HEK293 (cell line): ENCODE data around the gene UVSSA.

Experiments
- CTCF ChIA-PET: fragments of 350-600 bp; formaldehyde crosslinking; extraction: SDS; loops from one replicate; lab custom pipeline; 2021; ENCODE audit warnings: antibody characterized with exemption; lab: Yijun Ruan, JAX
- POLR2A ChIA-PET: fragments of 300-600 bp; formaldehyde crosslinking; extraction: SDS; loops from one replicate; lab custom pipeline; 2020; ENCODE audit warnings: antibody characterized with exemption, inconsistent platforms; lab: Yijun Ruan, JAX
- H3K27ac ChIP-seq: fragments of 200-500 bp; sonication (Bioruptor generic); 2 replicates; pipeline ENCODE4 v1.5.1; 2014; ENCODE audit warnings: low read depth, low read length, control low read depth, inconsistent platforms; ENCODE audit errors: extremely low read depth
- H3K36me3 ChIP-seq, 2 experiments: fragments of 200-500 bp in 1 of 2; sonication (Bioruptor generic) in 1 of 2; 1 replicate in 1 of 2; 2 replicates in 1 of 2; pipeline ENCODE4 v1.5.1; 2014 to 2017; ENCODE audit warnings: inconsistent platforms in 2 of 2, low read length in 2 of 2; ENCODE audit not compliant: control insufficient read depth in 2 of 2, insufficient read depth in 1 of 2
- H3K4me1 ChIP-seq: fragments of 200-500 bp; sonication (Bioruptor generic); 2 replicates; pipeline ENCODE4 v1.5.1; 2014; ENCODE audit warnings: mild to moderate bottlenecking, low read length, inconsistent platforms; ENCODE audit not compliant: control insufficient read depth, insufficient read depth
- H3K4me3 ChIP-seq: 2 replicates; pipeline ENCODE4 v1.5.1; 2011; ENCODE audit warnings: low read depth, mild to moderate bottlenecking, control low read depth, low read length, moderate library complexity
- H3K9me3 ChIP-seq: fragments of 200-500 bp; sonication (Bioruptor generic); 2 replicates; pipeline ENCODE4 v1.5.1; 2014; ENCODE audit warnings: low read depth, low read length, inconsistent platforms; ENCODE audit not compliant: control insufficient read depth, insufficient read depth
- KLF1 ChIP-seq: fragments of 450-650 bp; formaldehyde crosslinking; IDR thresholded peaks from 2 replicates; pipeline ENCODE4 v1.5.1; 2016; ENCODE audit warnings: missing biosample characterization, missing genetic modification characterization
- KLF8 ChIP-seq: fragments of 450-650 bp; formaldehyde crosslinking; IDR thresholded peaks from 2 replicates; pipeline ENCODE4 v1.5.1; 2016; ENCODE audit warnings: missing biosample characterization, missing genetic modification characterization
- SP3 ChIP-seq: fragments of 450-650 bp; formaldehyde crosslinking; IDR thresholded peaks from 2 replicates; pipeline ENCODE4 v1.5.1; 2016; ENCODE audit warnings: missing biosample characterization, missing genetic modification characterization
- YY1 ChIP-seq: fragments of 450-650 bp; formaldehyde crosslinking; IDR thresholded peaks from 2 replicates; pipeline ENCODE4 v1.5.1; 2018; ENCODE audit warnings: missing biosample characterization, missing genetic modification characterization
- ZBTB1 ChIP-seq: fragments of 450-650 bp; formaldehyde crosslinking; IDR thresholded peaks from 2 replicates; pipeline ENCODE4 v1.5.1; 2016; ENCODE audit warnings: missing biosample characterization, missing genetic modification characterization
- ZNF155 ChIP-seq: fragments of 450-650 bp; formaldehyde crosslinking; IDR thresholded peaks from 2 replicates; pipeline ENCODE4 v1.5.1; 2016; ENCODE audit warnings: missing biosample characterization, missing genetic modification characterization
- ZNF37A ChIP-seq: fragments of 450-650 bp; IDR thresholded peaks from 2 replicates; pipeline ENCODE4 v1.5.1; 2018; ENCODE audit warnings: missing biosample characterization, missing genetic modification characterization
- ZNF548 ChIP-seq: fragments of 450-650 bp; formaldehyde crosslinking; IDR thresholded peaks from 2 replicates; pipeline ENCODE4 v1.5.1; 2016; ENCODE audit warnings: missing biosample characterization, missing genetic modification characterization
- ZNF626 ChIP-seq: fragments of 450-650 bp; sonication (Bioruptor Pico); formaldehyde crosslinking; IDR thresholded peaks from 2 replicates; pipeline ENCODE4 v1.5.1; 2018; ENCODE audit warnings: missing biosample characterization, missing genetic modification characterization, inconsistent platforms
- ZNF658 ChIP-seq: fragments of 450-650 bp; formaldehyde crosslinking; IDR thresholded peaks from 2 replicates; pipeline ENCODE4; 2016; ENCODE audit warnings: missing biosample characterization, missing genetic modification characterization
- ZNF664 ChIP-seq: fragments of 450-650 bp; formaldehyde crosslinking; IDR thresholded peaks from 2 replicates; pipeline ENCODE4 v1.5.1; 2016; ENCODE audit warnings: missing biosample characterization, missing genetic modification characterization
- ZNF707 ChIP-seq: fragments of 450-650 bp; formaldehyde crosslinking; IDR thresholded peaks from 2 replicates; pipeline ENCODE4 v1.5.1; 2016; ENCODE audit warnings: missing biosample characterization, missing genetic modification characterization
- TF ChIP-seq, protein P1 (sequence below): fragments of 450-650 bp; formaldehyde crosslinking; conservative IDR thresholded peaks from 2 replicates; pipeline ENCODE4 v1.5.1; 2016; ENCODE audit warnings: low read depth, missing biosample characterization, missing genetic modification characterization
- TF ChIP-seq, protein P2 (sequence below): fragments of 450-650 bp; formaldehyde crosslinking; IDR thresholded peaks from 2 replicates; pipeline ENCODE4 v1.5.1; 2016; ENCODE audit warnings: missing biosample characterization, missing genetic modification characterization, borderline replicate concordance
- TF ChIP-seq, protein P3 (sequence below): fragments of 450-650 bp; formaldehyde crosslinking; IDR thresholded peaks from 2 replicates; pipeline ENCODE4 v1.5.1; 2016; ENCODE audit warnings: missing biosample characterization, missing genetic modification characterization

Gene UVSSA

DNA sequence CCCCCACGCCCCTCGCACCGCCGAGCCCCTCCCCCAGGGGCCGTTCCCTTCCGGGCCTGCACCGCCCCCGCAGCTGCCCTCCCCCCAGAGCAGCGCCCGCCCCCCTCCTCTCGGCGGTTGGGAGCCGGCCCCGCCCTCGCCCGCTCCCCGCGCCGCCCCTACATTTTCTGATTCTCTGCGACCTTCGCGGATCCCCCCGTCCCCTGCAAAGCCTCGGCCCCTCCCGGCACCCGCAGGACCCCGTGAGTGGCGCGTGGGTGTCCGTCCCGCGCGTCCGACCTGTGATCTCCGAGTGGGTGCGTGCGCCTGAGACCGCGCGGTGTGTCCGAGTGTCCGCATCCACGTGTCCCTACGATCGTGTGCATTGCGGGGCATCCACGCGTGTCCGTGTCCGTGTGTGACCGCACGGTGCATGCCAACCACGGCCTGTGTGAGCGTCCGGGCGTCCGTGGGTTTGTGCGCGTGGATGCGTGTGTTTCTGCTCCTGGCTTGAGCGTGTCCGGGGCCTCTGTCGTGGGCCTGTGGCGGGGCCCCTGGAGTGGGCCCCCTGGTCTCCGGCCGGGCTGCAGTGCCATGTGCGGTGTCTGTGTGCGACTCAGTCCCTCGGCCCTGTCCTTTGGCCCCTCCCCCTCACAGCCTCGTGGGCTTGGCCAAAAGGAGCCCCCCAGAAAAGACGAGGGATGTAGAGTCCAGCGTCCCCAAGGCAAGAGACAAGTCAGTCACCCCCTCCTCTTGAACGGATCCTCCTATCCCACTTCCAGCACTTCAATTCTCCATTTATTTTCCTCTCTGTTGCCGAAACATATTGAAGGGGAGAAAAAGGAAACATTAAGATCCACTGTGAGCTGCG lies 68.0 kb downstream of the UVSSA start:
- no peaks in the 10 kb centered on the region for H3K4me1 ChIP-seq
- H3K27ac ChIP-seq: no peak overlapping the region
- CTCF ChIA-PET: no interaction called here
- TF ChIP-seq ZNF37A (tag by site-specific recombination) (no peak), ZBTB1 (tag by site-specific recombination) (no peak), KLF1 (tag by site-specific recombination) (no peak), ZNF664 (tag by site-specific recombination) (no peak), ZNF155 (tag by site-specific recombination) (no peak), ZNF707 (tag by site-specific recombination) (no peak), ZNF626 (tag by site-specific recombination) (no peak), ZNF658 (no peak), YY1 (tag by site-specific recombination) (no peak), SP3 (tag by site-specific recombination) (no peak), KLF8 (no peak), ZNF548 (tag by site-specific recombination) (no peak)
- TF ChIP-seq, protein P1, sequence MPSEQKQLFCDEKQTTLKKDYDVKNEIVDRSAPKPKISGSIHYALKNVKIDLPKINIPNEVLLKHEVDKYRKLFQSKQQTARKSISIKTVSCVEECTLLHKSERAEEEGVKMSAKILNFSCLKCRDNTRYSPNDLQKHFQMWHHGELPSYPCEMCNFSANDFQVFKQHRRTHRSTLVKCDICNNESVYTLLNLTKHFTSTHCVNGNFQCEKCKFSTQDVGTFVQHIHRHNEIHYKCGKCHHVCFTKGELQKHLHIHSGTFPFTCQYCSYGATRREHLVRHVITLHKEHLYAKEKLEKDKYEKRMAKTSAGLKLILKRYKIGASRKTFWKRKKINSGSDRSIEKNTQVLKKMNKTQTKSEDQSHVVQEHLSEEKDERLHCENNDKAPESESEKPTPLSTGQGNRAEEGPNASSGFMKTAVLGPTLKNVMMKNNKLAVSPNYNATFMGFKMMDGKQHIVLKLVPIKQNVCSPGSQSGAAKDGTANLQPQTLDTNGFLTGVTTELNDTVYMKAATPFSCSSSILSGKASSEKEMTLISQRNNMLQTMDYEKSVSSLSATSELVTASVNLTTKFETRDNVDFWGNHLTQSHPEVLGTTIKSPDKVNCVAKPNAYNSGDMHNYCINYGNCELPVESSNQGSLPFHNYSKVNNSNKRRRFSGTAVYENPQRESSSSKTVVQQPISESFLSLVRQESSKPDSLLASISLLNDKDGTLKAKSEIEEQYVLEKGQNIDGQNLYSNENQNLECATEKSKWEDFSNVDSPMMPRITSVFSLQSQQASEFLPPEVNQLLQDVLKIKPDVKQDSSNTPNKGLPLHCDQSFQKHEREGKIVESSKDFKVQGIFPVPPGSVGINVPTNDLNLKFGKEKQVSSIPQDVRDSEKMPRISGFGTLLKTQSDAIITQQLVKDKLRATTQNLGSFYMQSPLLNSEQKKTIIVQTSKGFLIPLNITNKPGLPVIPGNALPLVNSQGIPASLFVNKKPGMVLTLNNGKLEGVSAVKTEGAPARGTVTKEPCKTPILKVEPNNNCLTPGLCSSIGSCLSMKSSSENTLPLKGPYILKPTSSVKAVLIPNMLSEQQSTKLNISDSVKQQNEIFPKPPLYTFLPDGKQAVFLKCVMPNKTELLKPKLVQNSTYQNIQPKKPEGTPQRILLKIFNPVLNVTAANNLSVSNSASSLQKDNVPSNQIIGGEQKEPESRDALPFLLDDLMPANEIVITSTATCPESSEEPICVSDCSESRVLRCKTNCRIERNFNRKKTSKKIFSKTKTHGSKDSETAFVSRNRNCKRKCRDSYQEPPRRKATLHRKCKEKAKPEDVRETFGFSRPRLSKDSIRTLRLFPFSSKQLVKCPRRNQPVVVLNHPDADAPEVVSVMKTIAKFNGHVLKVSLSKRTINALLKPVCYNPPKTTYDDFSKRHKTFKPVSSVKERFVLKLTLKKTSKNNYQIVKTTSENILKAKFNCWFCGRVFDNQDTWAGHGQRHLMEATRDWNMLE (tag by site-specific recombination): no peak
- TF ChIP-seq, protein P2, sequence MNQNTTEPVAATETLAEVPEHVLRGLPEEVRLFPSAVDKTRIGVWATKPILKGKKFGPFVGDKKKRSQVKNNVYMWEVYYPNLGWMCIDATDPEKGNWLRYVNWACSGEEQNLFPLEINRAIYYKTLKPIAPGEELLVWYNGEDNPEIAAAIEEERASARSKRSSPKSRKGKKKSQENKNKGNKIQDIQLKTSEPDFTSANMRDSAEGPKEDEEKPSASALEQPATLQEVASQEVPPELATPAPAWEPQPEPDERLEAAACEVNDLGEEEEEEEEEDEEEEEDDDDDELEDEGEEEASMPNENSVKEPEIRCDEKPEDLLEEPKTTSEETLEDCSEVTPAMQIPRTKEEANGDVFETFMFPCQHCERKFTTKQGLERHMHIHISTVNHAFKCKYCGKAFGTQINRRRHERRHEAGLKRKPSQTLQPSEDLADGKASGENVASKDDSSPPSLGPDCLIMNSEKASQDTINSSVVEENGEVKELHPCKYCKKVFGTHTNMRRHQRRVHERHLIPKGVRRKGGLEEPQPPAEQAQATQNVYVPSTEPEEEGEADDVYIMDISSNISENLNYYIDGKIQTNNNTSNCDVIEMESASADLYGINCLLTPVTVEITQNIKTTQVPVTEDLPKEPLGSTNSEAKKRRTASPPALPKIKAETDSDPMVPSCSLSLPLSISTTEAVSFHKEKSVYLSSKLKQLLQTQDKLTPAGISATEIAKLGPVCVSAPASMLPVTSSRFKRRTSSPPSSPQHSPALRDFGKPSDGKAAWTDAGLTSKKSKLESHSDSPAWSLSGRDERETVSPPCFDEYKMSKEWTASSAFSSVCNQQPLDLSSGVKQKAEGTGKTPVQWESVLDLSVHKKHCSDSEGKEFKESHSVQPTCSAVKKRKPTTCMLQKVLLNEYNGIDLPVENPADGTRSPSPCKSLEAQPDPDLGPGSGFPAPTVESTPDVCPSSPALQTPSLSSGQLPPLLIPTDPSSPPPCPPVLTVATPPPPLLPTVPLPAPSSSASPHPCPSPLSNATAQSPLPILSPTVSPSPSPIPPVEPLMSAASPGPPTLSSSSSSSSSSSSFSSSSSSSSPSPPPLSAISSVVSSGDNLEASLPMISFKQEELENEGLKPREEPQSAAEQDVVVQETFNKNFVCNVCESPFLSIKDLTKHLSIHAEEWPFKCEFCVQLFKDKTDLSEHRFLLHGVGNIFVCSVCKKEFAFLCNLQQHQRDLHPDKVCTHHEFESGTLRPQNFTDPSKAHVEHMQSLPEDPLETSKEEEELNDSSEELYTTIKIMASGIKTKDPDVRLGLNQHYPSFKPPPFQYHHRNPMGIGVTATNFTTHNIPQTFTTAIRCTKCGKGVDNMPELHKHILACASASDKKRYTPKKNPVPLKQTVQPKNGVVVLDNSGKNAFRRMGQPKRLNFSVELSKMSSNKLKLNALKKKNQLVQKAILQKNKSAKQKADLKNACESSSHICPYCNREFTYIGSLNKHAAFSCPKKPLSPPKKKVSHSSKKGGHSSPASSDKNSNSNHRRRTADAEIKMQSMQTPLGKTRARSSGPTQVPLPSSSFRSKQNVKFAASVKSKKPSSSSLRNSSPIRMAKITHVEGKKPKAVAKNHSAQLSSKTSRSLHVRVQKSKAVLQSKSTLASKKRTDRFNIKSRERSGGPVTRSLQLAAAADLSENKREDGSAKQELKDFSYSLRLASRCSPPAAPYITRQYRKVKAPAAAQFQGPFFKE (tag by site-specific recombination): no peak
- TF ChIP-seq, protein P3, sequence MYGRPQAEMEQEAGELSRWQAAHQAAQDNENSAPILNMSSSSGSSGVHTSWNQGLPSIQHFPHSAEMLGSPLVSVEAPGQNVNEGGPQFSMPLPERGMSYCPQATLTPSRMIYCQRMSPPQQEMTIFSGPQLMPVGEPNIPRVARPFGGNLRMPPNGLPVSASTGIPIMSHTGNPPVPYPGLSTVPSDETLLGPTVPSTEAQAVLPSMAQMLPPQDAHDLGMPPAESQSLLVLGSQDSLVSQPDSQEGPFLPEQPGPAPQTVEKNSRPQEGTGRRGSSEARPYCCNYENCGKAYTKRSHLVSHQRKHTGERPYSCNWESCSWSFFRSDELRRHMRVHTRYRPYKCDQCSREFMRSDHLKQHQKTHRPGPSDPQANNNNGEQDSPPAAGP (tag by site-specific recombination): no peak
- no peaks in the 10 kb centered on the region for H3K9me3 ChIP-seq
- H3K36me3 ChIP-seq: no peaks in the 10 kb centered on the region
- POLR2A ChIA-PET: no interaction called here
- no peak overlapping the region for H3K4me3 ChIP-seq
